Measurements from ENCODE around the gene SLX4IP. TPM values are rescaled to one million over a fixed set of nuclear protein-coding genes. Genes with fewer than 3 reads are reported as not detected.
"Not testable (repeated sequence)": the region's sequence is repeated elsewhere in the genome, so short reads cannot be mapped to it uniquely, and the experiment has no call there.

The SLX4IP gene
- total RNA-seq, 1 donor from 2014 or later = 3.0 TPM

GRCh38 chr20:10565922-10566897 is 131.1 kb downstream of the SLX4IP start:
- ATAC-seq (no peak), DNase-seq (ENCODE audit: low spot score) (no peak)

GRCh38 chr20:10568032-10568431 is 132.9 kb downstream of the SLX4IP start:
- ATAC-seq (no peak), DNase-seq (ENCODE audit: low spot score) (no peak)

- DNase-seq (ENCODE audit: low spot score) = no peak
- ATAC-seq = no peak
Measured at GRCh38 chr20:10571313-10571815, 136.3 kb downstream of the SLX4IP start.

GRCh38 chr20:10572853-10573252 is 137.7 kb downstream of the SLX4IP start:
- ATAC-seq = no peak
- DNase-seq (ENCODE audit: low spot score) = no peak

DNA sequence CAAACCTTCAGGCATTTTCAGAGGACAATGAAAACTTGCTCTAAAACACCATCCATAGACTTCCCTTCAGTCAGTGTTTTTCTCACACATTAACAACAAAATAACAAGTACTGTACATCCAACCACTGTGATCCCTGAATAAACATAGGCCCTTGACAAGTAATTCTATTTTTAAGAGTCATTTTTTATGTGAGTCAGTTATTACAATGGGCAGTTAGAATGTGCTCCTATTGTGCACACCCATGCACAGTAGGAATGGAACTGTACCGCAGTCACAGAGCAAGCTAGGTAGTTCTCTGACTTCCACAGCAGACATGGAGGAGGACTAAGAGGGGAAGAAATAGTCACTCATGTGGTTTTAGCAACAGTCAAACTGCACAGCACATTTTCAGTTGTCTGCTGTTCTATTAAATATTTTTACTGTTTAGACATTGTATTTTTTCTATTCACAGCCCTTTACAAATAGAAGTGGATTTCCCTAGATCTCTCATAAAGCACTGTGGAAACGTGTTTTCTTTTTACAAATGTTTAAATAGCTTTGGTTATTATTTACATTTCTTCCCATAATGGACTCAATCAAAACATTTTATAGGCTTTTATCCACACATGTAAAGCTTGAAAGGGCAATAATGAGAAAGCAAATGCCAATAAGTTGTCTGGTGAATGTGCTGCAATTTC is 138.3 kb downstream of the SLX4IP start:
- ATAC-seq = no peak
- DNase-seq (ENCODE audit: low spot score) = no peak

DNA sequence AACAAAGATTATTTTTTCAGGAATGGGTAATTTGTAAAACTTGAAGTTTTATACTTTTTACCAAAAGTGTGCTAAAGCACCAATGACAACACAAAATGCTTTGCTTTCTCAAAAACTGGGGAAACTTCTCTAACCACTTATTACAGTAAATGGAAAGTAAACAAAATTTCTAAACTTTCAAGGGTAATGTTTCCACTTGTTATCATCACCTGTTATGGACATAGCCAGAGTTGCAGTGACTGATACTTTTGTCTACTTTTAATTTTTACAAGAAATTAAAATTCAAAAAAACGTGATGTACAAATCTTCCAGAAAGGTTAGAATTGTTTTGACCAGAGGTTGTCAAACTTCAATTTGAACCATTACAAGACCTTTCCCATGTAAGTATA is 138.8 kb downstream of the SLX4IP start:
- no peak for ATAC-seq
- no peak for DNase-seq (ENCODE audit: low spot score)

DNA sequence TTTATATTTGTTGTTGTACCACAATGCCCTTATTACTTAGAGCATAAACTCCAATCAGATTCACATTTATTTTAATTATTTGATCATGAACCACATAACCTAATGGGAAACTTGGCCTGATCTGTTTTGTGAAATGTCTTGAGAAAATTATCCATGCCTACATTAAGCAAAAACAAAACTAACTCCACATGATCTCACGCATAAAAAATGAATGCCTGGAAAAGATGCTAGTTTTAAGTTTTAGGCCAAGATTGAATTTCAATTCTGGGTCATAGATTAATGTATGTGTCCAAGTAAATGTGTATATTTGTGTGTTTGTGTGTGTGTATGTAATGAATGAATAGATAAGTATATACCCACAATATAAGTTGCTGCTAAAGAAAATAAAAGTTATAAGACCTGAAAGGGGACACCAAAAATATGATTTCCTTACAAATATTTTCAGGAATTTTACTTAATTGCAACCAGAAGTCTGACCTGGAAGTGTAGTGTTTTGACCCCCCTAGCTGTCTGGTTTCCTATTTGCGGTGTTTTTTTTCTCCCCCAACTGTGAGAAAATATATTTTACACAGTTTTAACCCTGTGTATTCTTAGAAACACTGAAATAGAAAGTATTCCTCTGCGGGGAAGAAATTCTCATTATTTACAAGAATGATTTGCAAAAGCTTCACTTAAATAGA is 141.4 kb downstream of the SLX4IP start:
- ATAC-seq (no peak), DNase-seq (ENCODE audit: low spot score) (no peak)

DNA sequence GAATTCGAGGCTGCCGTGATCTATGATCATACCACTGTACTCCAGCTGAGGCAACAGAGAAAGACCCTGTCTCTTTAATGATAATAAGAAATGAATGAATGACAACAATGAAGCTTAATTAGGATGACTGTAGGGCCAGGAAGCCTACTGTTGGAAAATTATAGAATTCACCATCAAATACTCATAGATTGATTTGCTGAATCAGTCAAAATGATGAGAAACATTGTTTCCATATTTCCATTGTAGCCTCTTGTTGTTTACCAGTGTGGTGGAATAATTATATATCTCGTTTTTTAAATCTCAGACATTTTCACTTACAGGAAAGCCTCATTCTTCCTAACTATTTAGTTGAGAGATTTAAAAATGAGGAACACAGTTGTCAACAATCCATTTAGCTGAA is 142.5 kb downstream of the SLX4IP start:
- ATAC-seq = no peak

GRCh38 chr20:10578607-10579006 is 143.5 kb downstream of the SLX4IP start:
- DNase-seq (ENCODE audit: low spot score) (no peak), ATAC-seq (no peak)

More for the DNA sequence above, 142.5 kb downstream of the SLX4IP start:
- DNase-seq (ENCODE audit: low spot score) = no peak

- DNase-seq (ENCODE audit: low spot score) (no peak), ATAC-seq (no peak)
Measured at GRCh38 chr20:10579942-10580341, 144.8 kb downstream of the SLX4IP start.

DNA sequence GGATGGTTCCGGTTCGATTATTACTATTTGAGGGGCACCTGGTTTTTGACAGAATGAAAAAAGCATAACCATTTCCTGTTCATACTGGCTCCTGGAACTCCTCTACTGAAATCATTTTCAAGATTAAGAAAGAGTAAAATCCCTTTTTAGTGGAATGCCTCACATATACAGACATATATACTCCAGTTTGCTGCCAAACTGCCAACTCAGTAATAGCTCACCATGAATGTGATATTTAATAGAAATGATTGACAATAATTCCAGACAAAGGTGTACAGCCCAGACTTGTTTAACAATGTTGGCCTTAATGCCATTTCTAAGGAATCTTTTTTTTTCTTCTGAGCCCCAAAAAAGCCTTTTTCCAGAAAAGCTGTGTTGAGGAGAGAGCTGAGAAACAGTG is 145.6 kb downstream of the SLX4IP start:
- DNase-seq (ENCODE audit: low spot score) = no peak
- no peak for ATAC-seq

- DNase-seq (ENCODE audit: low spot score) (no peak), ATAC-seq (no peak)
Measured at GRCh38 chr20:10581823-10582222, 146.7 kb downstream of the SLX4IP start.

GRCh38 chr20:10584371-10584770 is 149.3 kb downstream of the SLX4IP start:
- no peak for ATAC-seq
- DNase-seq (ENCODE audit: low spot score) = no peak

GRCh38 chr20:10585308-10585707 is 150.2 kb downstream of the SLX4IP start:
- no peak for DNase-seq (ENCODE audit: low spot score)
- ATAC-seq = no peak

- DNase-seq (ENCODE audit: low spot score) (no peak), ATAC-seq (no peak)
Measured at GRCh38 chr20:10586296-10586695, 151.2 kb downstream of the SLX4IP start.

DNA sequence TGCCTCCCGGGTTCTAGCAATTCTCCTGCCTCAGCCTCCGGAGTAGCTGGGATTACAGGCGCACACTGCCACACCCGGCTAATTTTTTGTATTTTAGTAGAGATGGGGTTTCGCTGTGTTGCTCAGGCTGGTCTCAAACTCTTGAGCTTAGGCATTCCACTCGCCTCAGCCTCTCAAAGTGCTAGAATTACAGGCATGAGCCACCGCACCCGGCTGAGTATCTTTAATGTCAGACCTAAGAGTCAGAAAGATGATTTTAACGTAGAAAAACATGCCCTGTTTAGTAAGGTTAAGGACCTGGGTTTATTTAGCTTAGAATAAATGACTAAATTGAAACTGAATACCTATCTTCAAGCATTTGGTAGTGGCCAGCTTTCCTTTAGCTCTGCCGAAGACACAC is 155.3 kb downstream of the SLX4IP start:
- not testable (repeated sequence) for DNase-seq (ENCODE audit: low spot score); ATAC-seq

DNA sequence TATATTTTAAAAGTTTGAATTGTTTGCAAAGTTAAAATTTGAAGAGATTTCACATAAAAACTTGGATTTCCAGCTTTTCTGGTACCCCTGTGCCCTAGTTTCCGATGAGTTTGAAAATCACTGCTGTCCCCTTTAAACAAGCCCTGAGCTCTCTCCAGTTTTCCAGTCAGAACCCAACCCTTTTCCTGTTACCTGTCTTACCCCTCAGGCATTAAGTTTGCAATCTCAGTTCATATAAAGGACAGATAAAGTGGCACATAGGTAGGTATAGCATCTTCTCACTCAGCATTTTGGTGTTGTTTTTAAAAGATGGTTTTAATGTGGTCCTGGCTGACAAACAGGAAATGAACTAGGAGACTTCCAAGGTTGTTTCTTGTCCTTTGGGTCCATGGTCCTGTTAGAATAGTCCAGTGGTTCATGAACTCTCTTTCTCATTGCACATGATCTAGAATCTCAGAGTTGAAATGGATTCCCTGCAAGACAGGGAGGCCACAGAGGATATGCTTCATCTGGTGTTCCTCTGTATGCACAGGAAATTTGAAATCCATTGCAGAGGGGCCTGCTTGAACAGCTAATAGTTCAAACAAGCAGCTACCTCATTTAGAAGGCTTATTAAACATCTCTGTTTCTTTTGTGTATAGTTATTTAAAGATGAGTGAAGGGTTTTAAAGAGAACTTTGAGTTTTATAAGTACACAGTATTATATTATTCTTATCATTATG is 156.0 kb downstream of the SLX4IP start:
- no peak for ATAC-seq
- no peak for DNase-seq (ENCODE audit: low spot score)

DNA sequence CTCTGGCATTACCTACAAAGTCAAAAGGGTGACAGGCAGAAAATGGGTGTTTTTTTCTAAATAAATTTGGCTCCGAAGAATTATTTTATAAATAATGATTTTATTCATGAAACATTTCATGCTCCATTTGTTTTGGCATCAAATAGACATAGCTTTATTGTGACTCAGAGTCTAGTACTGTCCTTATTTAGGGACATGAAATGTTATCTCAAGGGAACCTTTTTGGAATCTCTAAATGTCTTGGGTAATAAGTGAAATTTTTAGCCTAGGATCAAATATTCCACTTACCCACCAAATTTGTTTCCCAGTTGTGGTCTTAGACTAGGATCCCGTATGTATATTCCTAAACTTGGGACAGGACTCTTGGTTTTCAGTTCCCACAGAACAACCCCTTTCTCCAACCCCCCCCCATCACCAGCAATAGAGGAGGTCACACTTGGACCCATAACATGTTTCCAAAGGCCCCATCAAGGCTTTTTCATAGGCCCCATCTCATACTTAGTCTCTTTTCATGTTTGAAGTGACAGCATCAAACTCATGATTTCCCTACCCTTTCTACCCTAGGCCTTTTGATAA is 156.9 kb downstream of the SLX4IP start:
- DNase-seq (ENCODE audit: low spot score) (no peak), ATAC-seq (no peak)

DNA sequence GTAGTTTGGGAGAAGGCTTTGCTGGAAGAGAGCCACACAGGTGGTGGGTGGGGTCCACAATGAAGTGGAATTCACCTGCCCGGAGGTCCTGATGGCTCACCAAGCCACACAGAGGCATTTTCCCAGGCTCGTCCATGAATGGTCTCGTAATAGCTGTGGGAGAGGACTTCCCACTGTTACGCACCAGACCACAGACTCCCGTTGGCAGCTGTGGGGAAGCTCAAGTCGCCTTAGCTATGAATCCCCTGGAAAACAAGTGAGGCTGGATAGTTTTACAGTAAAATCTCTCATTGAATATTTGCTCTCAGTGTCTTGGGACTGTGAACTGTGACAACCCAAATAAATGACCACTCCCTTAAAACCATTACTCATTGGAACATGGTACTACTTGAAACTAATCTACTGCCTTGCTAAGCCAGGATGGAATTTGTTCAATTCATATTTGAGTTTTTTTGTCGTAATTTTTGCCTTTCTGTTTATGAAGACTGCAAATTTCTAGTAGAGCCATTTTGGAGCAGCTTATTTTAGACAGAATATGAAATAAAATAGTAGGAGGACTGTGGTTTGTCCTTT is 159.3 kb downstream of the SLX4IP start:
- ATAC-seq = no peak

DNA sequence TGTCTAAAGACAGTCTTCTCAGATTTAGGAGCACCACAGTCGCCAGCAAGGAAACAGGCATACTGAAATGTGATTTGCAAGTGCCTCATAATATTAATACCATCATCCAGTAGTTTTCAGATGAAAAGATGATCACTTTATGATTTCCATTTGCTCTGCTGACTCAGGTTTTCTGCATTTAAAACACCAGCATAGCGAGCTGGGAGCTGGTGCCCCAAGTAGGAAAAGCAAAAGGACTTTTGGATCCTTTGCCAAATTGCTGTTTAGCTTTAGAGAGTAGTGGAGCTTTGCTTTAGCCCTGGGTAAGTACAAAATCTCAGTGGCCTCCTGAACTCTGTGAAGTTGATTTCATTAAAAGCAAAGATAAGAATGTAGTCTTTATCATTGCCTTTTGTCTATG is 160.2 kb downstream of the SLX4IP start:
- DNase-seq (ENCODE audit: low spot score) (no peak), ATAC-seq (no peak)

More for the DNA sequence above, 159.3 kb downstream of the SLX4IP start:
- DNase-seq (ENCODE audit: low spot score) = no peak

All from left lobe of liver (tissue), 2 donors.